HG02938 (cell line): ENCODE results near the gene SUZ12.
"Not testable (repeated sequence)": the region's sequence is repeated elsewhere in the genome, so short reads cannot be mapped to it uniquely, and the experiment has no call there.

Experiments used
- ATAC-seq: cut with Tn5 transposase; IDR thresholded peaks from one replicate; pipeline ENCODE4 v1.9.1; 2021; ENCODE audit warnings: mild to moderate bottlenecking, moderate library complexity; ENCODE audit not compliant: unreplicated experiment

Gene SUZ12

GRCh38 chr17:32033812-32034211, 97.0 kb downstream of the SUZ12 start:
- ATAC-seq: not testable (repeated sequence)

- not testable (repeated sequence) for ATAC-seq
Observed at GRCh38 chr17:32040246-32040645, 103.4 kb downstream of the SUZ12 start.

GRCh38 chr17:32041306-32041875, 104.6 kb downstream of the SUZ12 start:
- not testable (repeated sequence) for ATAC-seq

GRCh38 chr17:32042266-32042665, 105.5 kb downstream of the SUZ12 start:
- ATAC-seq: not testable (repeated sequence)

- not testable (repeated sequence) for ATAC-seq
Observed at GRCh38 chr17:32045611-32046010, 108.8 kb downstream of the SUZ12 start.

GRCh38 chr17:32047663-32048062, 110.9 kb downstream of the SUZ12 start:
- not testable (repeated sequence) for ATAC-seq
